HCT116 (cell line): ENCODE data around the gene PSME3IP1. TPM values are rescaled to one million over a fixed set of nuclear protein-coding genes. Genes with fewer than 3 reads are reported as not detected.

Experiments
- ATAC-seq: fragments of 200-7000 bp; cut with Tn5 transposase; 2 replicates; pipeline ENCODE4 v1.9.1; 2020; ENCODE audit warnings: mild to moderate bottlenecking, moderate library complexity
- BruUV-seq: library from RNA; stranded (reverse); fragments of 400-500 nt; replicated peaks from 2 replicates; lab custom pipeline; 2021; lab: Mats Ljungman, UMichigan
- CTCF ChIA-PET: fragments of 300-600 bp; sonication (Branson Sonifier 250); formaldehyde crosslinking; loops from one replicate; lab custom pipeline; 2021; ENCODE audit warnings: antibody characterized with exemption; lab: Charles Lee
- POLR2A ChIA-PET: fragments of 300-600, 350-600 bp; sonication (Branson Sonifier 250); formaldehyde crosslinking; loops from one replicate; lab custom pipeline; 2021; ENCODE audit warnings: antibody characterized with exemption; lab: Charles Lee
- RAD21 ChIA-PET, 2 experiments: fragments of 300-600 bp; sonication (Branson Sonifier 250); formaldehyde crosslinking; loops; one replicate each; lab custom pipeline; 2023; ENCODE audit warnings: low total read pairs in 2 of 2; ENCODE audit not compliant: uncharacterized antibody in 2 of 2, unreplicated experiment in 2 of 2, low non-redundant PET in 1 of 2; lab: Charles Lee
- DNase-seq: peaks from one replicate; pipeline ENCODE4 v3.0.0-alpha.2; 2010; ENCODE audit warnings: low read depth, low spot score
- H2AFZ ChIP-seq: fragments of 200-600 bp; shearing (Covaris generic), sonication (generic); 2 replicates; pipeline ENCODE4 v1.6.1; 2017; ENCODE audit warnings: low read depth, mixed run types, mixed read lengths, antibody characterized with exemption, low read length; ENCODE audit not compliant: poor library complexity, severe bottlenecking
- H3K27ac ChIP-seq: 2 replicates; pipeline ENCODE4 v1.5.1; 2012; ENCODE audit warnings: low read depth, low read length
- H3K27me3 ChIP-seq: fragments of 200-600 bp; sonication (generic); 2 replicates; pipeline ENCODE4 v1.6.1; 2016; ENCODE audit warnings: mixed run types, low read length, mixed read lengths; ENCODE audit not compliant: insufficient read depth
- H3K36me3 ChIP-seq, 2 experiments: fragments of 200-500 bp in 1 of 2; fragments of 200-600 bp in 1 of 2; sonication (Bioruptor generic) in 1 of 2; sonication (generic) in 1 of 2; 2 replicates each; pipeline versions ENCODE4 v1.5.1 to v1.6.1; 2014 to 2016; ENCODE audit warnings: low read length in 2 of 2, inconsistent platforms in 1 of 2, mixed read lengths in 1 of 2, mixed run types in 1 of 2; ENCODE audit not compliant: insufficient read depth in 2 of 2, control insufficient read depth in 1 of 2
- H3K4me1 ChIP-seq, 2 experiments: fragments of 200-600 bp in 1 of 2; sonication (generic) in 1 of 2; 2 replicates each; pipeline versions ENCODE4 v1.5.1 to v1.6.1; 2012 to 2017; ENCODE audit warnings: low read length in 2 of 2, inconsistent platforms in 1 of 2, mild to moderate bottlenecking in 1 of 2, mixed read lengths in 1 of 2, mixed run types in 1 of 2, moderate library complexity in 1 of 2; ENCODE audit not compliant: insufficient read depth in 2 of 2, control insufficient read depth in 1 of 2
- H3K4me2 ChIP-seq: fragments of 200-600 bp; sonication (generic); 2 replicates; pipeline ENCODE4 v1.6.1; 2017; ENCODE audit warnings: mixed run types, low read length, mixed read lengths
- H3K4me3 ChIP-seq, 2 experiments: fragments of 200-600 bp in 1 of 2; sonication (generic) in 1 of 2; replicated peaks in 1 of 2; 2 replicates each; pipeline ENCODE4 v1.5.1; 2011 to 2016; ENCODE audit warnings: low read length in 2 of 2, control low read depth in 1 of 2, low read depth in 1 of 2, mild to moderate bottlenecking in 1 of 2, mixed read lengths in 1 of 2, mixed run types in 1 of 2
- H3K79me2 ChIP-seq: fragments of 200-600 bp; sonication (generic); 2 replicates; pipeline ENCODE4 v1.6.1; 2017; ENCODE audit warnings: mild to moderate bottlenecking, mixed run types, low read length, moderate library complexity, mixed read lengths; ENCODE audit not compliant: insufficient read depth
- H3K9ac ChIP-seq: fragments of 200-600 bp; sonication (generic); 2 replicates; pipeline ENCODE4 v1.6.1; 2016; ENCODE audit warnings: low read length, mixed read lengths
- H3K9me2 ChIP-seq: fragments of 200-600 bp; sonication (generic), shearing (Covaris generic); 2 replicates; pipeline ENCODE4 v1.6.1; 2017; ENCODE audit warnings: mixed run types, mild to moderate bottlenecking, moderate library complexity; ENCODE audit not compliant: insufficient read depth
- H3K9me3 ChIP-seq, 2 experiments: fragments of 200-500 bp in 1 of 2; fragments of 200-600 bp in 1 of 2; sonication (Bioruptor generic) in 1 of 2; sonication (generic) in 1 of 2; 2 replicates each; pipeline ENCODE4 v1.6.1; 2014 to 2017; ENCODE audit warnings: low read length in 2 of 2, mixed read lengths in 2 of 2, inconsistent platforms in 1 of 2, low read depth in 1 of 2, mild to moderate bottlenecking in 1 of 2, mixed run types in 1 of 2, moderate library complexity in 1 of 2; ENCODE audit not compliant: control insufficient read depth in 1 of 2, insufficient read depth in 1 of 2
- H4K20me1 ChIP-seq: fragments of 200-600 bp; sonication (generic), shearing (Covaris generic); 2 replicates; pipeline ENCODE4 v1.6.1; 2017; ENCODE audit warnings: mixed run types, mild to moderate bottlenecking, moderate library complexity; ENCODE audit not compliant: insufficient read depth
- CEBPB ChIP-seq: IDR thresholded peaks from 2 replicates; pipeline ENCODE4 v1.6.1; 2012; ENCODE audit warnings: low read depth
- EGR1 ChIP-seq: IDR thresholded peaks from 2 replicates; pipeline ENCODE4 v1.6.1; 2012; ENCODE audit warnings: low read depth
- EZH2phosphoT487 ChIP-seq: fragments of 200-600 bp; IDR thresholded peaks from 2 replicates; pipeline ENCODE4 v1.6.1; 2018; ENCODE audit warnings: antibody characterized with exemption, borderline replicate concordance
- JUND ChIP-seq: IDR thresholded peaks from 2 replicates; pipeline ENCODE4 v1.6.1; 2012
- POLR2A ChIP-seq: IDR thresholded peaks from 2 replicates; pipeline ENCODE4 v1.7.0; 2011; ENCODE audit warnings: borderline replicate concordance; ENCODE audit not compliant: insufficient read depth, insufficient read length; ENCODE audit errors: extremely low read depth
- RAD21 ChIP-seq: IDR thresholded peaks from 2 replicates; pipeline ENCODE4 v1.6.1; 2012; ENCODE audit warnings: low read depth, mild to moderate bottlenecking
- REST ChIP-seq: IDR thresholded peaks from 2 replicates; pipeline ENCODE4 v1.6.1; 2012; ENCODE audit warnings: low read depth
- SIN3A ChIP-seq: IDR thresholded peaks from 2 replicates; pipeline ENCODE4 v1.6.1; 2012; ENCODE audit warnings: low read depth
- SP1 ChIP-seq: IDR thresholded peaks from 2 replicates; pipeline ENCODE4 v1.6.1; 2012; ENCODE audit warnings: low read depth
- SRF ChIP-seq: IDR thresholded peaks from 2 replicates; pipeline ENCODE4 v1.6.1; 2012; ENCODE audit warnings: low read depth
- TCF7L2 ChIP-seq: IDR thresholded peaks from 2 replicates; pipeline ENCODE4 v1.7.0; 2011; ENCODE audit warnings: borderline replicate concordance, inconsistent platforms; ENCODE audit not compliant: insufficient read depth, insufficient read length; ENCODE audit errors: extremely low read depth
- YY1 ChIP-seq: IDR thresholded peaks from 2 replicates; pipeline ENCODE4 v1.6.1; 2011; ENCODE audit warnings: low read length, low read depth, moderate library complexity, mild to moderate bottlenecking; ENCODE audit not compliant: insufficient replicate concordance; ENCODE audit errors: extremely low read depth
- ZBTB33 ChIP-seq: IDR thresholded peaks from 2 replicates; pipeline ENCODE4 v1.6.1; 2011; ENCODE audit warnings: mild to moderate bottlenecking, low read length, moderate library complexity; ENCODE audit not compliant: insufficient replicate concordance; ENCODE audit errors: extremely low read depth
- intact Hi-C: fragments of 100-400 bp; cut with micrococcal nuclease; formaldehyde crosslinking; loops from 2 replicates; pipeline ENCODE4 v1.10.0; 2022
- total RNA-seq: library from RNA; stranded (reverse); gene quantifications from one replicate; pipeline ENCODE4 v1.2.1, GENCODE V29; 2021; ENCODE audit not compliant: unreplicated experiment

The PSME3IP1 gene
- total RNA-seq, 1 experiment from 2014 or later, result 88.5 TPM

- TF ChIP-seq EZH2phosphoT487 (no peak), SP1 (no peak), YY1 (no peak), CEBPB (no peak), TCF7L2 (no peak), EGR1 (no peak), JUND (no peak), SRF (no peak)
- TF ChIP-seq, all 23 proteins: peak for 0
Measured at GRCh38 chr16:57127037-57127763, 58.6 kb downstream of the PSME3IP1 start (continued).

- intact Hi-C loops, result no loop called here
- ChIA-PET CTCF (no interaction called here), RAD21 (interaction anchor here in 1 of 2 experiments (0.7 kb wide), 1 partner anchor 122 kb away, joined by 3 read pairs; no protein-coding TSS in a partner anchor), POLR2A (no interaction called here)
- Histone ChIP-seq H4K20me1 (no peaks in the 10 kb centered on the region), H3K27ac (no peak overlapping the region), H3K9ac (no peak overlapping the region), H3K4me1 (no peaks in the 10 kb centered on the region), H3K9me2 (no peaks in the 10 kb centered on the region), H3K79me2 (no peaks in the 10 kb centered on the region), H3K9me3 (no peaks in the 10 kb centered on the region), H3K4me2 (no peak overlapping the region), H2AFZ (no peak overlapping the region), H3K27me3 (no peaks in the 10 kb centered on the region), H3K4me3 (no peak overlapping the region), H3K36me3 (no peaks in the 10 kb centered on the region)
- 0 out of 2 replicates have a peak, but pooled peaks have one; percentile 44 for ATAC-seq
- no TSS peak for BruUV-seq
- DNase-seq, result no peak
- TF ChIP-seq ZBTB33, result no peak
- TF ChIP-seq YY1, result no peak
- TF ChIP-seq SRF, result no peak
- no peak for TF ChIP-seq POLR2A
- TF ChIP-seq SIN3A, result no peak
- no peak for TF ChIP-seq EZH2phosphoT487
- TF ChIP-seq RAD21, result no peak
- no peak for TF ChIP-seq REST
- TF ChIP-seq TCF7L2, result no peak
- TF ChIP-seq, all 23 proteins: peak for 0
Measured at GRCh38 chr16:57126411-57126810, 59.4 kb downstream of the PSME3IP1 start.
